ENCODE measurements around the gene CCDC77. TPM values are rescaled to one million over a fixed set of nuclear protein-coding genes. Genes with fewer than 3 reads are reported as not detected.
"Not testable (repeated sequence)": the region's sequence is repeated elsewhere in the genome, so short reads cannot be mapped to it uniquely, and the experiment has no call there.

CCDC77 gene
- total RNA-seq, 1 experiment from 2014 or later, result 12.3 TPM

GRCh38 chr12:370739-371485, 30.5 kb upstream of the CCDC77 start:
- H2AFZ ChIP-seq (ENCODE audit: low read depth, low read length, poor library complexity, severe bottlenecking); H3K9me3 ChIP-seq (ENCODE audit: control insufficient read depth in 1 of 2, insufficient read depth in 1 of 2, low read depth in 1 of 2, low read length in 2 of 2); H3K27me3 ChIP-seq (ENCODE audit: insufficient read depth, low read length); H3K4me2 ChIP-seq (ENCODE audit: low read length); H3K79me2 ChIP-seq (ENCODE audit: insufficient read depth, low read length); H3K9ac ChIP-seq (ENCODE audit: low read length); BruUV-seq (replicated peaks); H3K4me3 ChIP-seq (replicated peaks in 1 of 2; ENCODE audit: low read depth in 1 of 2, low read length in 2 of 2); POLR2A ChIA-PET; H3K27ac ChIP-seq (ENCODE audit: low read depth, low read length); H3K9me2 ChIP-seq (ENCODE audit: insufficient read depth); H4K20me1 ChIP-seq (ENCODE audit: insufficient read depth); CTCF ChIA-PET; H3K4me1 ChIP-seq (ENCODE audit: control insufficient read depth in 1 of 2, insufficient read depth in 2 of 2, low read length in 2 of 2); ATAC-seq; DNase-seq (ENCODE audit: low read depth, low spot score); intact Hi-C loops (cut with micrococcal nuclease); RAD21 ChIA-PET (ENCODE audit: low non-redundant PET in 1 of 2, low total read pairs in 2 of 2, uncharacterized antibody in 2 of 2, unreplicated experiment in 2 of 2): not testable (repeated sequence)
- peaks cover 6 to 16% of the 10 kb centered on the region in 2 experiments; a peak in 3 of 4 replicates for H3K36me3 ChIP-seq (ENCODE audit: control insufficient read depth in 1 of 2, insufficient read depth in 2 of 2, low read length in 2 of 2)

DNA sequence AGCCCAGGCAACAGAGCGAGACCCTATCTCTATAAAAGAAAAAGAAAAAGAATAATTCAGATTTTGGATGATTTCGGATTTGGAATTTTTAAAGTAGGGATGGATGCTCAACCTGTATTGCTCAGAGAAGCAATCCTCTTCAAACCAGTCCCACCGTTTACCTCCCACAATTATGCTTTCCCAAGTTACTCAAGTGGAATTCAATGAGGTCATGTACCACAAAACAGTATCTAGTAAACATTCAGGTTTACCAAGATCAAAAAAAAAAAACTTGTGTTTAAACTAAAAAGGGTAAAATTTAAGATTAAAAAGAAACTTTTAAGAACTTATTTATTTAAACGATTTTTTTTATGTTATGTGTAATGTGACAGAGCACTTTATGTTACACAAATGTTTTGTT, 14.8 kb upstream of the CCDC77 start:
- Histone ChIP-seq H3K9me2 (ENCODE audit: insufficient read depth) (no peaks in the 10 kb centered on the region), H4K20me1 (ENCODE audit: insufficient read depth) (no peaks in the 10 kb centered on the region), H3K9me3 (ENCODE audit: control insufficient read depth in 1 of 2, insufficient read depth in 1 of 2, low read depth in 1 of 2, low read length in 2 of 2) (no peaks in the 10 kb centered on the region), H3K27ac (ENCODE audit: low read depth, low read length) (no peak overlapping the region), H3K4me2 (ENCODE audit: low read length) (no peak overlapping the region), H3K36me3 (ENCODE audit: control insufficient read depth in 1 of 2, insufficient read depth in 2 of 2, low read length in 2 of 2) (peaks cover 6 to 18% of the 10 kb centered on the region in 2 experiments), H3K4me3 (replicated peaks in 1 of 2; ENCODE audit: low read depth in 1 of 2, low read length in 2 of 2) (no peak overlapping the region), H3K79me2 (ENCODE audit: insufficient read depth, low read length) (peaks cover 65% of the 10 kb centered on the region), H3K4me1 (ENCODE audit: control insufficient read depth in 1 of 2, insufficient read depth in 2 of 2, low read length in 2 of 2) (peaks cover 12 to 21% of the 10 kb centered on the region in 2 experiments; a peak in 3 of 4 replicates), H2AFZ (ENCODE audit: low read depth, low read length, poor library complexity, severe bottlenecking) (no peak overlapping the region), H3K9ac (ENCODE audit: low read length) (no peak overlapping the region), H3K27me3 (ENCODE audit: insufficient read depth, low read length) (no peaks in the 10 kb centered on the region)
- DNase-seq (ENCODE audit: low read depth, low spot score) (no peak), ATAC-seq (no peak)
- no TSS peak for BruUV-seq (replicated peaks)
- ChIA-PET POLR2A (no interaction called here), RAD21 (ENCODE audit: low non-redundant PET in 1 of 2, low total read pairs in 2 of 2, uncharacterized antibody in 2 of 2, unreplicated experiment in 2 of 2) (no interaction called here), CTCF (no interaction called here)
- intact Hi-C loops (cut with micrococcal nuclease), result no loop called here
- TF ChIP-seq POLR2AphosphoS5 (IDR thresholded peaks at IDR 0.05; ENCODE audit: low read depth, low read length) (no peak), JUND (IDR thresholded peaks at IDR 0.05) (no peak), EGR1 (IDR thresholded peaks at IDR 0.05; ENCODE audit: low read depth) (no peak), RAD21 (IDR thresholded peaks at IDR 0.05; ENCODE audit: low read depth) (no peak)

Measured in HCT116 (cell line).